ENCODE measurements around the gene GPR101. TPM values are rescaled to one million over a fixed set of nuclear protein-coding genes. Genes with fewer than 3 reads are reported as not detected.

The GPR101 gene
- total and polyA plus RNA-seq, 10 of the 15 experiments (the other 5 are each of a cell fraction or from before 2014, with no cell fraction given): not detected

GRCh38 chrX:137058339-137059127 is 24.7 kb upstream of the GPR101 start:
- Histone ChIP-seq H3K27ac (ENCODE audit: control insufficient read depth, insufficient read depth) (no peak overlapping the region), H3K9me3 (replicated peaks; ENCODE audit: control insufficient read depth, insufficient read depth, low read length) (no peaks in the 10 kb centered on the region), H3K36me3 (ENCODE audit: control insufficient read depth in 2 of 2, insufficient read depth in 2 of 2, low read length in 1 of 2) (no peaks in the 10 kb centered on the region), H3K79me2 (ENCODE audit: control insufficient read depth, insufficient read depth, low read length) (no peaks in the 10 kb centered on the region), H3K4me3 (no peak overlapping the region), H3K9ac (ENCODE audit: control insufficient read depth, insufficient read depth, low read length) (no peak overlapping the region), H3K4me2 (ENCODE audit: control insufficient read depth, insufficient read depth) (no peak overlapping the region), H3K27me3 (replicated peaks in 1 of 2; ENCODE audit: control insufficient read depth in 2 of 2, insufficient read depth in 2 of 2, low read length in 1 of 2) (0 out of 4 replicates have a peak, but pooled peaks cover 0 to 3% of the 10 kb centered on the region in 2 experiments), H4K20me1 (ENCODE audit: control insufficient read depth, insufficient read depth) (no peaks in the 10 kb centered on the region), H3K4me1 (ENCODE audit: control insufficient read depth, insufficient read depth, low read length) (no peaks in the 10 kb centered on the region), H2AFZ (ENCODE audit: control insufficient read depth, low read depth, low read length) (no peak overlapping the region)
- CTCF ChIA-PET: interaction anchor here (1.0 kb wide), 1 partner anchor 10 kb away, joined by 3 read pairs; no protein-coding TSS in a partner anchor
- DNase-seq (ENCODE audit: low read depth, low spot score) (no peak), FAIRE-seq (no peak), ATAC-seq (no peak)
- no TSS peak for BruUV-seq (replicated peaks)
- POLR2A ChIA-PET: interaction anchor here (1.2 kb wide), 1 partner anchor 22 kb away, joined by 5 read pairs; no protein-coding TSS in a partner anchor
- 7% methylated on average over 2 of the region's 2 CpGs for WGBS (ENCODE audit: insufficient coverage, insufficient replicate concordance, low lambda C conversion rate, missing lambda C conversion rate)
- RAD21 ChIA-PET (ENCODE audit: unreplicated experiment): no interaction called here
- intact Hi-C loops (cut with micrococcal nuclease; ENCODE audit: unreplicated experiment) (no loop called here), in situ Hi-C loops (cut with MboI) (no loop called here)
- TF ChIP-seq ZNF384 (IDR thresholded peaks at IDR 0.05; ENCODE audit: borderline replicate concordance, low read depth, low read length) (no peak), ZNF274 (IDR thresholded peaks at IDR 0.05; ENCODE audit: insufficient read depth, insufficient read length) (no peak), SRF (IDR thresholded peaks at IDR 0.05; ENCODE audit: low read depth in 2 of 2, low read length in 2 of 2) (no peak), NR2C2 (IDR thresholded peaks at IDR 0.05; ENCODE audit: borderline replicate concordance, control insufficient read depth, insufficient read length, low read depth) (no peak), WRNIP1 (IDR thresholded peaks at IDR 0.05; ENCODE audit: borderline replicate concordance, low read depth, low read length) (no peak), POLR2AphosphoS2 (IDR thresholded peaks at IDR 0.05; ENCODE audit: low read depth, low read length) (no peak), BACH1 (IDR thresholded peaks at IDR 0.05; ENCODE audit: borderline replicate concordance) (no peak), CREB1 (IDR thresholded peaks at IDR 0.05; ENCODE audit: low read depth) (no peak), NFYA (IDR thresholded peaks at IDR 0.05; ENCODE audit: borderline replicate concordance, low read depth, low read length) (no peak), NR2C1 (IDR thresholded peaks at IDR 0.05) (no peak), NFIC (IDR thresholded peaks at IDR 0.05; ENCODE audit: low read depth, low read length) (no peak), RCOR1 (conservative IDR thresholded peaks at IDR 0.05; ENCODE audit: low read depth, low read length) (no peak), RBBP5 (conservative IDR thresholded peaks at IDR 0.05) (no peak)
- TF ChIP-seq, protein P1, sequence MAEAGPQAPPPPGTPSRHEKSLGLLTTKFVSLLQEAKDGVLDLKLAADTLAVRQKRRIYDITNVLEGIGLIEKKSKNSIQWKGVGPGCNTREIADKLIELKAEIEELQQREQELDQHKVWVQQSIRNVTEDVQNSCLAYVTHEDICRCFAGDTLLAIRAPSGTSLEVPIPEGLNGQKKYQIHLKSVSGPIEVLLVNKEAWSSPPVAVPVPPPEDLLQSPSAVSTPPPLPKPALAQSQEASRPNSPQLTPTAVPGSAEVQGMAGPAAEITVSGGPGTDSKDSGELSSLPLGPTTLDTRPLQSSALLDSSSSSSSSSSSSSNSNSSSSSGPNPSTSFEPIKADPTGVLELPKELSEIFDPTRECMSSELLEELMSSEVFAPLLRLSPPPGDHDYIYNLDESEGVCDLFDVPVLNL (IDR thresholded peaks at IDR 0.05; ENCODE audit: low read depth, low read length): no peak
- TF ChIP-seq, protein P2, sequence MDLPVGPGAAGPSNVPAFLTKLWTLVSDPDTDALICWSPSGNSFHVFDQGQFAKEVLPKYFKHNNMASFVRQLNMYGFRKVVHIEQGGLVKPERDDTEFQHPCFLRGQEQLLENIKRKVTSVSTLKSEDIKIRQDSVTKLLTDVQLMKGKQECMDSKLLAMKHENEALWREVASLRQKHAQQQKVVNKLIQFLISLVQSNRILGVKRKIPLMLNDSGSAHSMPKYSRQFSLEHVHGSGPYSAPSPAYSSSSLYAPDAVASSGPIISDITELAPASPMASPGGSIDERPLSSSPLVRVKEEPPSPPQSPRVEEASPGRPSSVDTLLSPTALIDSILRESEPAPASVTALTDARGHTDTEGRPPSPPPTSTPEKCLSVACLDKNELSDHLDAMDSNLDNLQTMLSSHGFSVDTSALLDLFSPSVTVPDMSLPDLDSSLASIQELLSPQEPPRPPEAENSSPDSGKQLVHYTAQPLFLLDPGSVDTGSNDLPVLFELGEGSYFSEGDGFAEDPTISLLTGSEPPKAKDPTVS (IDR thresholded peaks at IDR 0.05; ENCODE audit: low read depth, low read length): no peak
- SMC1A ChIA-PET (ENCODE audit: uncharacterized antibody, unreplicated experiment): interaction anchor here (1.1 kb wide), 1 partner anchor 117 kb away, joined by 3 read pairs; no protein-coding TSS in a partner anchor

Data from GM12878 (cell line).